ENCODE data around the gene LPP.

GRCh38 chr3:188323067-188323842 is 169.3 kb downstream of the LPP start:
- TF ChIP-seq, protein P1, sequence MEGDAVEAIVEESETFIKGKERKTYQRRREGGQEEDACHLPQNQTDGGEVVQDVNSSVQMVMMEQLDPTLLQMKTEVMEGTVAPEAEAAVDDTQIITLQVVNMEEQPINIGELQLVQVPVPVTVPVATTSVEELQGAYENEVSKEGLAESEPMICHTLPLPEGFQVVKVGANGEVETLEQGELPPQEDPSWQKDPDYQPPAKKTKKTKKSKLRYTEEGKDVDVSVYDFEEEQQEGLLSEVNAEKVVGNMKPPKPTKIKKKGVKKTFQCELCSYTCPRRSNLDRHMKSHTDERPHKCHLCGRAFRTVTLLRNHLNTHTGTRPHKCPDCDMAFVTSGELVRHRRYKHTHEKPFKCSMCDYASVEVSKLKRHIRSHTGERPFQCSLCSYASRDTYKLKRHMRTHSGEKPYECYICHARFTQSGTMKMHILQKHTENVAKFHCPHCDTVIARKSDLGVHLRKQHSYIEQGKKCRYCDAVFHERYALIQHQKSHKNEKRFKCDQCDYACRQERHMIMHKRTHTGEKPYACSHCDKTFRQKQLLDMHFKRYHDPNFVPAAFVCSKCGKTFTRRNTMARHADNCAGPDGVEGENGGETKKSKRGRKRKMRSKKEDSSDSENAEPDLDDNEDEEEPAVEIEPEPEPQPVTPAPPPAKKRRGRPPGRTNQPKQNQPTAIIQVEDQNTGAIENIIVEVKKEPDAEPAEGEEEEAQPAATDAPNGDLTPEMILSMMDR (IDR thresholded peaks at IDR 0.05) = no peak
- TF ChIP-seq EP300 (IDR thresholded peaks at IDR 0.05) = no peak
- TF ChIP-seq POLR2A (IDR thresholded peaks at IDR 0.05) = no peak
- no peak for TF ChIP-seq POLR2AphosphoS5 (IDR thresholded peaks at IDR 0.05)

Measured in stomach (tissue), 4 donors.